Adrenal gland (tissue), 12 donors: ENCODE data around the gene GPR149. TPM values are rescaled to one million over a fixed set of nuclear protein-coding genes. Genes with fewer than 3 reads are reported as not detected.

ENCODE experiments used
- DNase-seq, 7 donors: peaks; one replicate each; pipeline ENCODE4 v3.0.0-alpha.2; 2019 to 2020
- H3K27ac ChIP-seq, 5 donors: fragments of 200-600 bp; sonication (generic) in 4 of 5; 1 replicate in 3 of 5; 2 replicates in 2 of 5; pipeline versions ENCODE4 v1.5.1 to v1.8.0; 2016 to 2020; ENCODE audit warnings: mild to moderate bottlenecking in 1 of 5
- H3K27me3 ChIP-seq: fragments of 200-600 bp; 2 replicates; pipeline ENCODE4 v1.8.0; 2021
- H3K36me3 ChIP-seq, 2 donors: fragments of 200-600 bp; replicated peaks in 1 of 2; 1 replicate in 1 of 2; 2 replicates in 1 of 2; pipeline versions ENCODE4 v1.5.1 to v1.8.0; 2018 to 2022
- H3K4me1 ChIP-seq, 2 donors: fragments of 200-600 bp; replicated peaks in 1 of 2; 1 replicate in 1 of 2; 2 replicates in 1 of 2; pipeline versions ENCODE4 v1.5.1 to v1.8.0; 2018 to 2021
- H3K4me3 ChIP-seq, 4 donors: fragments of 200-600 bp; sonication (generic) in 3 of 4; one replicate each; pipeline ENCODE4 v1.5.1; 2016 to 2018
- H3K9me3 ChIP-seq, 3 donors: fragments of 200-600 bp; sonication (generic) in 1 of 3; replicated peaks in 1 of 3; 1 replicate in 2 of 3; 2 replicates in 1 of 3; pipeline versions ENCODE4 v1.5.1 to v1.8.0; 2016 to 2021
- CTCF ChIP-seq, 6 experiments: fragments of 450-650 bp in 4 of 6; fragments of 200-600 bp in 2 of 6; sonication (generic) in 1 of 6; IDR thresholded peaks; 1 replicate in 5 of 6; 2 replicates in 1 of 6; pipeline versions ENCODE4 v1.5.1 to v1.8.0; 2016 to 2021; ENCODE audit warnings: antibody characterized with exemption in 6 of 6, mild to moderate bottlenecking in 2 of 6, moderate library complexity in 1 of 6
- POLR2A ChIP-seq, 2 donors: fragments of 450-650 bp; IDR thresholded peaks; one replicate each; pipeline ENCODE4 v1.6.1; 2017; ENCODE audit warnings: antibody characterized with exemption in 2 of 2, mild to moderate bottlenecking in 2 of 2, moderate library complexity in 1 of 2
- whole genome bisulfite sequencing, 4 donors: extraction: QIAGEN DNeasy Blood & Tissue Kit in 2 of 4; methylation state at CpG; one replicate each; pipeline versions ENCODE4 v1.1.5 to v1.1.7; 2013 to 2017; 5-methylcytosine and 5-hydroxymethylcytosine counted together
- intact Hi-C, 2 donors: fragments of 100-400 bp; cut with DNase I; formaldehyde crosslinking; loops; one replicate each; pipeline versions ENCODE4 v1.14.1 to v1.15.0; 2022 to 2023
- polyA plus RNA-seq, 3 donors: library from polyadenylated mRNA; stranded (reverse); fragments of 200-250 nt in 2 of 3; fragments of 350-450 nt in 1 of 3; fragmentation: Illumina TruSeq in 1 of 3; extraction: RNeasy Lipid Tissue Mini Kit (QIAGEN cat#74804) in 1 of 3; gene quantifications; one replicate each; pipeline ENCODE4 v1.2.3, GENCODE V29; 2013 to 2014
- total RNA-seq, 9 donors: library from RNA; depleted of rRNA in 4 of 9; stranded (reverse); fragments of >200 nt in 4 of 9; fragments of 120-200 nt in 1 of 9; fragmentation: NEBNext Ultra II Directional in 1 of 9; extraction: Animal tissue kit (Norgen Biotek cat#: 25700) in 1 of 9; gene quantifications; one replicate each; pipeline versions ENCODE4 v1.1.0 to v1.2.4, GENCODE V29; 2013 to 2023
- donor health status: healthy with polysubstance abuse.
- donor health status: Bipolar disorder and iron deficiency.
- donor health status: DM: yes; HTN: yes; CAD: no.
- donor health status: DM: no; HTN: no; CAD: no.
- donor health status: DM: no; HTN: no; CAD: no.
- donor health status: DM: yes; HTN: yes; CAD: no.

Gene GPR149
- total and polyA plus RNA-seq, 12 donors, result 2.6 TPM; not detected in 11

DNA sequence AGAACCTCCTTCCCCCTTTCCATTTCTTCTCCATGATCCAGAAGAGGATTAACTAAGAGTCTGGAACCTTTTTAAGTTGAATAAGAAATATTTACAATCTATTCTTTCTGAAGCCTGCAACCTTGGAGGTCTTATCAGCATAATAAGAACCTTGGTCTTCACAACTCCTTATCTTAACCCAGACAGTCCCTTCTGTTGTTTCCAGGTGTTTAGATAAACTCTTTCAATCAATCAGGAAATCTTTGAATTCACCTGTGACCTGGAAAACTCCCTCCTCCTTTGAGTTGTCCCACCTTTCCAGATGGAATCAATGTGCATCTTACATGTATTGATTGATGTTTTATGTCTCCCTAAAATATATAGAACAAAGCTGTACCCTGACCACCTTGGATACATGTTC, 102.1 kb downstream of the GPR149 start:
- Histone ChIP-seq H3K4me3 (no peak overlapping the region), H3K27ac (no peak overlapping the region), H3K4me1 (peaks cover 3 to 7% of the 10 kb centered on the region in 2 donors), H3K27me3 (no peaks in the 10 kb centered on the region), H3K9me3 (no peaks in the 10 kb centered on the region), H3K36me3 (no peaks in the 10 kb centered on the region)
- DNase-seq, result no peak
- TF ChIP-seq POLR2A (IDR thresholded peaks at IDR 0.05), result no peak
- intact Hi-C loops, result no loop called here

DNA sequence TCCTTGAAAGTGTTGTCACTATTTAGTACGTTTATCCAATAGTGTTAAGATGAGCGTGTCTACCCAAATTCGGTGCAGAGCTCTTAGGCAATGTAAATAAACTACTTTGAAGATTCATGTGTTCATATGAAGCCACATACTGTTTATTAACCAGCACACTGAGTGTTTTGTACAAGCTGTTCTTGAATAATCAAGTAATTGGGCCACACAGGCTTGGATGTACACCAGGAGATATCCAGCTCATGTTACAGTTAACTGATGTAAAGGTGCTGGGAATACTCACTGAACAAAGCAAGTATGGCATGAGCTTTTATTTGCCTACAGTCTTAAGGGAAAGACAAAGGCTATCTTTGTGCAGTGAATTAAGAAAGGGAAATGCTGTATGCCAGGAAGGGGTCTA, 105.1 kb downstream of the GPR149 start:
- H3K4me3 ChIP-seq, result peak overlapping the region in 2 of 4 donors; percentile 67
- 68 to 80% (median 70%) methylated on average over 3 of the region's 3 CpGs for WGBS, 4 donors
- no peak for DNase-seq
- no peak for TF ChIP-seq POLR2A (IDR thresholded peaks at IDR 0.05)
- no peak for TF ChIP-seq CTCF (IDR thresholded peaks at IDR 0.05)
- peak overlapping the region in 3 of 5 donors; percentile 79 to 93 (median 91) for H3K27ac ChIP-seq
- no peaks in the 10 kb centered on the region for H3K27me3 ChIP-seq
- intact Hi-C loops, result no loop called here
- H3K36me3 ChIP-seq, result no peaks in the 10 kb centered on the region
- peaks cover 9 to 36% of the 10 kb centered on the region in 2 donors for H3K4me1 ChIP-seq
- no peaks in the 10 kb centered on the region for H3K9me3 ChIP-seq

GRCh38 chr3:154323891-154324738, 105.9 kb downstream of the GPR149 start, which contains the start of gene DHX36:
DHX36 (minus strand) TSS chr3:154324487; CDS start chr3:154324416, 71 bp downstream.
- intact Hi-C loops, result no loop called here

DNA sequence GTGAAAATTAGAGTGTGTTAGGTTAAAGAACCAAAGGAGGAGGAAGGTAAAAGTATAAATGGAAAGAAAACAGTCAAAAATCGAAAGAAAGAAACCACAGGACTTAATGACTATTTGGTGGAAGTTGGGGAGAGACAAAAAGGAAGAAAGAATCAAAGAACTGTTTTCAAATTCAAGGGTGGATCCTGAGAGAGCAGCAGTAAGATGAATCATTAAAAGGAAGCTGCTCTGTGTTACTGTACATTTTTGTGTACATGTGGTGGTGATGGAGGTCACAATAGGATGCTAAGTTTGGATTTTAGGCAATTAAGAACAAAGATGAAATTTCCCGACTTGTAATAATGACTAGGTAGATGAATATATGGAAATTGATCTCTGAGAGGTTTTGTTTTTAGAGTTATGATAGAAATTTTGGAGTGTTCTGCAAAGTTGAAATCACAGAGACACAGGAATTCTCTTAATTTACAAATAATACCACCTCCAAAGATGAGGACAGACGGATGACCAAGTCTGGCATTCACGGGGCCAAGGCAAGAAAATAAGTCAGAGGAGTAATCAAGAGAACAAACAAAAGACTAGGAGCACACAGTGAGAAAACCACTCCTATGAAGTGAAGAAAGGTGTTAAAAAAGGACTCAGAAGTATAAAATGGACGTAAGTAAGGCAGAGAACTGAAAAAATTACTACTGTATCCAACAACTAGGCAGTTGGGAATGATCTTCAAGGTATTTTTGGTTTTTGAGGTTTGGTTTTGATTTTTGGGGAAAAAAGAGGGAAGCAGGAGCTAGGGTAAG, 112.8 kb downstream of the GPR149 start:
- Histone ChIP-seq H3K27me3 (no peaks in the 10 kb centered on the region), H3K27ac (no peak overlapping the region), H3K4me1 (peaks cover 0 to 55% of the 10 kb centered on the region in 2 donors), H3K36me3 (peaks cover 0 to 13% of the 10 kb centered on the region in 2 donors), H3K9me3 (no peaks in the 10 kb centered on the region), H3K4me3 (no peak overlapping the region)
- DNase-seq, result no peak
- 77 to 82% (median 79%) methylated on average over 5 of the region's 5 CpGs for WGBS, 4 donors
- intact Hi-C loops, result no loop called here
- no peak for TF ChIP-seq CTCF (IDR thresholded peaks at IDR 0.05)
- TF ChIP-seq POLR2A (IDR thresholded peaks at IDR 0.05), result no peak

More at GRCh38 chr3:154323891-154324738, 105.9 kb downstream of the GPR149 start, which contains the start of gene DHX36:
- TF ChIP-seq CTCF (IDR thresholded peaks at IDR 0.05) (peak in 1 of 6 experiments; percentile 14), POLR2A (IDR thresholded peaks at IDR 0.05) (peak; percentile 48 to 58)
- Histone ChIP-seq H3K4me3 (peak within 1 kb of the TSS; percentile 47 to 90 (median 67)), H3K4me1 (peaks cover 9 to 44% of the 10 kb centered on the region in 2 donors), H3K9me3 (no peaks in the 10 kb centered on the region), H3K27me3 (no peaks in the 10 kb centered on the region), H3K36me3 (no peaks in the 10 kb centered on the region), H3K27ac (peak within 1 kb of the TSS; percentile 79 to 93 (median 89))
- peak; percentile 88 to 96 (median 91) for DNase-seq
- WGBS, 4 donors, result 0% methylated on average over 26 to 45 of the region's 45 CpGs
